ENCODE data around the gene TTR. TPM values are rescaled to one million over a fixed set of nuclear protein-coding genes. Genes with fewer than 3 reads are reported as not detected.

The TTR gene
- total RNA-seq, 5 donors from 2014 or later (not counting 1 experiment from before 2014, with no cell fraction given): 1.7 to 2.6 (median 1.9) TPM; not detected in 2

- ChIA-PET POLR2A (no interaction called here), CTCF (interaction anchor here (0.5 to 1.1 kb wide), 2 partner anchors 9 to 162 kb away, joined by 5 read pairs; no protein-coding TSS in a partner anchor)
- Mint-ChIP-seq H3K4me3 (no peak overlapping the region), H3K4me1 (no peaks in the 10 kb centered on the region), H3K36me3 (no peaks in the 10 kb centered on the region), H3K27me3 (peaks cover 5 to 8% of the 10 kb centered on the region in 2 donors), H3K27ac (no peak overlapping the region), H3K9me3 (no peaks in the 10 kb centered on the region)
- DNase-seq (no peak), ATAC-seq (replicated peaks in 1 of 4) (peak in 1 of 4 experiments; percentile 6)
- Histone ChIP-seq H3K9me3 (no peaks in the 10 kb centered on the region), H3K36me3 (ENCODE audit: control insufficient read depth in 2 of 2, extremely low read depth in 1 of 2, insufficient read depth in 1 of 2, low read length in 1 of 2) (no peaks in the 10 kb centered on the region), H3K4me3 (ENCODE audit: control insufficient read depth in 1 of 2, extremely low read depth in 1 of 2, low read length in 1 of 2) (no peak overlapping the region), H3K4me1 (ENCODE audit: control insufficient read depth in 1 of 2, extremely low read depth in 1 of 2, insufficient read depth in 2 of 2, low read length in 2 of 2) (no peaks in the 10 kb centered on the region), H3K27ac (ENCODE audit: low read length) (no peak overlapping the region), H3K27me3 (replicated peaks in 1 of 2; ENCODE audit: control insufficient read depth in 2 of 2, extremely low read depth in 1 of 2, insufficient read depth in 2 of 2, low read length in 1 of 2) (no peaks in the 10 kb centered on the region)
- WGBS (ENCODE audit: insufficient coverage): 100% methylated on average over 1 of the region's 2 CpGs
Measured at GRCh38 chr18:31565345-31565744, 26.3 kb upstream of the TTR start.

- Mint-ChIP-seq H3K9me3 (no peaks in the 10 kb centered on the region), H3K27me3 (peaks cover 1 to 8% of the 10 kb centered on the region in 2 donors), H3K4me1 (no peaks in the 10 kb centered on the region), H3K36me3 (no peaks in the 10 kb centered on the region), H3K27ac (no peak overlapping the region), H3K4me3 (no peak overlapping the region)
- no peak overlapping the region for H3K27ac ChIP-seq (ENCODE audit: low read length)
- H3K4me3 ChIP-seq (ENCODE audit: control insufficient read depth in 1 of 2, extremely low read depth in 1 of 2, low read length in 1 of 2): no peak overlapping the region
- POLR2A ChIA-PET: no interaction called here
- 94% methylated on average over 3 of the region's 10 CpGs for WGBS (ENCODE audit: insufficient coverage)
- no peaks in the 10 kb centered on the region for H3K4me1 ChIP-seq (ENCODE audit: control insufficient read depth in 1 of 2, extremely low read depth in 1 of 2, insufficient read depth in 2 of 2, low read length in 2 of 2)
- H3K9me3 ChIP-seq: no peaks in the 10 kb centered on the region
- CTCF ChIA-PET: interaction anchor here (0.5 to 1.1 kb wide), 3 partner anchors 10 to 607 kb away, joined by 3 to 5 read pairs (median 5); no protein-coding TSS in a partner anchor
- no peaks in the 10 kb centered on the region for H3K27me3 ChIP-seq (replicated peaks in 1 of 2; ENCODE audit: control insufficient read depth in 2 of 2, extremely low read depth in 1 of 2, insufficient read depth in 2 of 2, low read length in 1 of 2)
- no peaks in the 10 kb centered on the region for H3K36me3 ChIP-seq (ENCODE audit: control insufficient read depth in 2 of 2, extremely low read depth in 1 of 2, insufficient read depth in 1 of 2, low read length in 1 of 2)
- DNase-seq: no peak
- no peak for ATAC-seq (replicated peaks in 1 of 4)
Measured at GRCh38 chr18:31565782-31566512, 25.7 kb upstream of the TTR start.

GRCh38 chr18:31566576-31567306, 24.9 kb upstream of the TTR start:
- Mint-ChIP-seq H3K4me1 (no peaks in the 10 kb centered on the region), H3K27ac (no peak overlapping the region), H3K27me3 (peaks cover 1 to 5% of the 10 kb centered on the region in 2 donors), H3K9me3 (no peaks in the 10 kb centered on the region), H3K4me3 (no peak overlapping the region), H3K36me3 (no peaks in the 10 kb centered on the region)
- Histone ChIP-seq H3K36me3 (ENCODE audit: control insufficient read depth in 2 of 2, extremely low read depth in 1 of 2, insufficient read depth in 1 of 2, low read length in 1 of 2) (no peaks in the 10 kb centered on the region), H3K27ac (ENCODE audit: low read length) (no peak overlapping the region), H3K4me1 (ENCODE audit: control insufficient read depth in 1 of 2, extremely low read depth in 1 of 2, insufficient read depth in 2 of 2, low read length in 2 of 2) (no peaks in the 10 kb centered on the region), H3K4me3 (ENCODE audit: control insufficient read depth in 1 of 2, extremely low read depth in 1 of 2, low read length in 1 of 2) (no peak overlapping the region), H3K27me3 (replicated peaks in 1 of 2; ENCODE audit: control insufficient read depth in 2 of 2, extremely low read depth in 1 of 2, insufficient read depth in 2 of 2, low read length in 1 of 2) (no peaks in the 10 kb centered on the region), H3K9me3 (no peaks in the 10 kb centered on the region)
- CTCF ChIA-PET: interaction anchor here in 1 of 2 donors (0.6 kb wide), 1 partner anchor 419 kb away, joined by 3 read pairs; no protein-coding TSS in a partner anchor
- no peak for DNase-seq
- ATAC-seq (replicated peaks in 1 of 4): no peak
- WGBS (ENCODE audit: insufficient coverage): 47% methylated on average over 2 of the region's 4 CpGs
- POLR2A ChIA-PET: no interaction called here

GRCh38 chr18:31572368-31572767, 19.3 kb upstream of the TTR start:
- Histone ChIP-seq H3K4me3 (ENCODE audit: control insufficient read depth in 1 of 2, extremely low read depth in 1 of 2, low read length in 1 of 2) (no peak overlapping the region), H3K27ac (ENCODE audit: low read length) (no peak overlapping the region), H3K36me3 (ENCODE audit: control insufficient read depth in 2 of 2, extremely low read depth in 1 of 2, insufficient read depth in 1 of 2, low read length in 1 of 2) (no peaks in the 10 kb centered on the region), H3K9me3 (no peaks in the 10 kb centered on the region), H3K4me1 (ENCODE audit: control insufficient read depth in 1 of 2, extremely low read depth in 1 of 2, insufficient read depth in 2 of 2, low read length in 2 of 2) (no peaks in the 10 kb centered on the region), H3K27me3 (replicated peaks in 1 of 2; ENCODE audit: control insufficient read depth in 2 of 2, extremely low read depth in 1 of 2, insufficient read depth in 2 of 2, low read length in 1 of 2) (no peaks in the 10 kb centered on the region)
- 81% methylated on average over 7 of the region's 9 CpGs for WGBS (ENCODE audit: insufficient coverage)
- DNase-seq (no peak), ATAC-seq (replicated peaks in 1 of 4) (no peak)
- POLR2A ChIA-PET: no interaction called here
- no peak overlapping the region for H3K4me3 Mint-ChIP-seq
- H3K36me3 Mint-ChIP-seq: no peaks in the 10 kb centered on the region
- no peaks in the 10 kb centered on the region for H3K27me3 Mint-ChIP-seq
- no peaks in the 10 kb centered on the region for H3K4me1 Mint-ChIP-seq
- CTCF ChIA-PET: no interaction called here
- no peak overlapping the region for H3K27ac Mint-ChIP-seq
- H3K9me3 Mint-ChIP-seq: no peaks in the 10 kb centered on the region

- no peaks in the 10 kb centered on the region for H3K27me3 Mint-ChIP-seq
- ATAC-seq (replicated peaks in 1 of 4): no peak
- Histone ChIP-seq H3K4me1 (ENCODE audit: control insufficient read depth in 1 of 2, extremely low read depth in 1 of 2, insufficient read depth in 2 of 2, low read length in 2 of 2) (no peaks in the 10 kb centered on the region), H3K27me3 (replicated peaks in 1 of 2; ENCODE audit: control insufficient read depth in 2 of 2, extremely low read depth in 1 of 2, insufficient read depth in 2 of 2, low read length in 1 of 2) (no peaks in the 10 kb centered on the region), H3K4me3 (ENCODE audit: control insufficient read depth in 1 of 2, extremely low read depth in 1 of 2, low read length in 1 of 2) (no peak overlapping the region), H3K9me3 (no peaks in the 10 kb centered on the region), H3K36me3 (ENCODE audit: control insufficient read depth in 2 of 2, extremely low read depth in 1 of 2, insufficient read depth in 1 of 2, low read length in 1 of 2) (no peaks in the 10 kb centered on the region), H3K27ac (ENCODE audit: low read length) (no peak overlapping the region)
- H3K36me3 Mint-ChIP-seq: no peaks in the 10 kb centered on the region
- CTCF ChIA-PET: no interaction called here
- 74% methylated on average over 3 of the region's 3 CpGs for WGBS (ENCODE audit: insufficient coverage)
- no peak overlapping the region for H3K4me3 Mint-ChIP-seq
- POLR2A ChIA-PET: no interaction called here
- H3K9me3 Mint-ChIP-seq: no peaks in the 10 kb centered on the region
- DNase-seq: no peak
- no peak overlapping the region for H3K27ac Mint-ChIP-seq
- H3K4me1 Mint-ChIP-seq: no peaks in the 10 kb centered on the region
Measured at GRCh38 chr18:31573051-31573450, 18.6 kb upstream of the TTR start.

- H3K4me3 Mint-ChIP-seq: no peak overlapping the region
- H3K27me3 Mint-ChIP-seq: no peaks in the 10 kb centered on the region
- ATAC-seq (replicated peaks in 1 of 4) (no peak), DNase-seq (no peak)
- Histone ChIP-seq H3K4me3 (ENCODE audit: control insufficient read depth in 1 of 2, extremely low read depth in 1 of 2, low read length in 1 of 2) (no peak overlapping the region), H3K36me3 (ENCODE audit: control insufficient read depth in 2 of 2, extremely low read depth in 1 of 2, insufficient read depth in 1 of 2, low read length in 1 of 2) (no peaks in the 10 kb centered on the region), H3K9me3 (no peaks in the 10 kb centered on the region), H3K27me3 (replicated peaks in 1 of 2; ENCODE audit: control insufficient read depth in 2 of 2, extremely low read depth in 1 of 2, insufficient read depth in 2 of 2, low read length in 1 of 2) (no peaks in the 10 kb centered on the region), H3K27ac (ENCODE audit: low read length) (no peak overlapping the region), H3K4me1 (ENCODE audit: control insufficient read depth in 1 of 2, extremely low read depth in 1 of 2, insufficient read depth in 2 of 2, low read length in 2 of 2) (no peaks in the 10 kb centered on the region)
- no peak overlapping the region for H3K27ac Mint-ChIP-seq
- no CpG with 5 or more reads among the region's 1 CpG for whole genome bisulfite sequencing (ENCODE audit: insufficient coverage)
- H3K4me1 Mint-ChIP-seq: no peaks in the 10 kb centered on the region
- CTCF ChIA-PET: interaction anchor here in 1 of 2 donors (0.7 kb wide), 1 partner anchor 28 kb away, joined by 4 read pairs; no protein-coding TSS in a partner anchor
- no peaks in the 10 kb centered on the region for H3K36me3 Mint-ChIP-seq
- POLR2A ChIA-PET: no interaction called here
- no peaks in the 10 kb centered on the region for H3K9me3 Mint-ChIP-seq
Measured at GRCh38 chr18:31574359-31574758, 17.3 kb upstream of the TTR start.

Data from T-cell (primary cell).